ENCODE results near the gene CD274. TPM values are rescaled to one million over a fixed set of nuclear protein-coding genes. Genes with fewer than 3 reads are reported as not detected.

CD274 gene
- total and polyA plus RNA-seq, 10 of the 15 experiments (the other 5 are each of a cell fraction or from before 2014, with no cell fraction given), result 9.4 to 128 (median 24.6) TPM

- TF ChIP-seq SMC3 (IDR thresholded peaks at IDR 0.05; ENCODE audit: borderline replicate concordance, low read length) (peak; percentile 82), HDAC6 (IDR thresholded peaks at IDR 0.05; ENCODE audit: unreplicated experiment) (no peak), SIN3A (IDR thresholded peaks at IDR 0.05; ENCODE audit: low read depth, low read length) (no peak), CREM (IDR thresholded peaks at IDR 0.05; ENCODE audit: low read depth) (no peak), SMARCA5 (IDR thresholded peaks at IDR 0.05) (peak; percentile 49; the same call in 1 of the 2 replicates), RB1 (IDR thresholded peaks at IDR 0.05; ENCODE audit: borderline replicate concordance) (peak; percentile 47; the same call in 1 of the 2 replicates), FOS (IDR thresholded peaks at IDR 0.05; ENCODE audit: borderline replicate concordance, extremely low read depth, insufficient read length) (no peak)
These were observed 7.8 kb upstream of the CD274 start (continued) for GRCh38 chr9:5442400-5443011.

GRCh38 chr9:5443850-5444249, 6.5 kb upstream of the CD274 start:
- no peak for FAIRE-seq
- no peak for TF ChIP-seq NR2C1 (IDR thresholded peaks at IDR 0.05)
- no peak for TF ChIP-seq ASH2L (IDR thresholded peaks at IDR 0.05; ENCODE audit: borderline replicate concordance, low read depth)
- TF ChIP-seq, protein P1, sequence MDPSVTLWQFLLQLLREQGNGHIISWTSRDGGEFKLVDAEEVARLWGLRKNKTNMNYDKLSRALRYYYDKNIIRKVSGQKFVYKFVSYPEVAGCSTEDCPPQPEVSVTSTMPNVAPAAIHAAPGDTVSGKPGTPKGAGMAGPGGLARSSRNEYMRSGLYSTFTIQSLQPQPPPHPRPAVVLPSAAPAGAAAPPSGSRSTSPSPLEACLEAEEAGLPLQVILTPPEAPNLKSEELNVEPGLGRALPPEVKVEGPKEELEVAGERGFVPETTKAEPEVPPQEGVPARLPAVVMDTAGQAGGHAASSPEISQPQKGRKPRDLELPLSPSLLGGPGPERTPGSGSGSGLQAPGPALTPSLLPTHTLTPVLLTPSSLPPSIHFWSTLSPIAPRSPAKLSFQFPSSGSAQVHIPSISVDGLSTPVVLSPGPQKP (IDR thresholded peaks at IDR 0.05; ENCODE audit: low read depth, low read length), result no peak
- TF ChIP-seq RELA (IDR thresholded peaks at IDR 0.05; ENCODE audit: borderline replicate concordance, partially characterized antibody), result no peak
- no peak for TF ChIP-seq IKZF2 (IDR thresholded peaks at IDR 0.05)
- no peak for TF ChIP-seq TARDBP (IDR thresholded peaks at IDR 0.05; ENCODE audit: borderline replicate concordance)
- TF ChIP-seq, protein P2, sequence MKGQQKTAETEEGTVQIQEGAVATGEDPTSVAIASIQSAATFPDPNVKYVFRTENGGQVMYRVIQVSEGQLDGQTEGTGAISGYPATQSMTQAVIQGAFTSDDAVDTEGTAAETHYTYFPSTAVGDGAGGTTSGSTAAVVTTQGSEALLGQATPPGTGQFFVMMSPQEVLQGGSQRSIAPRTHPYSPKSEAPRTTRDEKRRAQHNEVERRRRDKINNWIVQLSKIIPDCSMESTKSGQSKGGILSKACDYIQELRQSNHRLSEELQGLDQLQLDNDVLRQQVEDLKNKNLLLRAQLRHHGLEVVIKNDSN (IDR thresholded peaks at IDR 0.05; ENCODE audit: borderline replicate concordance, extremely low read length, insufficient read depth, low read depth, low read length), result no peak
- no peak for TF ChIP-seq EGR1 (IDR thresholded peaks at IDR 0.05; ENCODE audit: borderline replicate concordance in 1 of 2, low read depth in 2 of 2, low read length in 2 of 2)
- TF ChIP-seq MTA2 (IDR thresholded peaks at IDR 0.05; ENCODE audit: low read depth), result no peak
- TF ChIP-seq USF2 (IDR thresholded peaks at IDR 0.05; ENCODE audit: borderline replicate concordance, low read depth, low read length), result no peak
- TF ChIP-seq SMAD1 (IDR thresholded peaks at IDR 0.05; ENCODE audit: low read depth, partially characterized antibody), result no peak
- no peak for TF ChIP-seq EP300 (IDR thresholded peaks at IDR 0.05; ENCODE audit: borderline replicate concordance in 1 of 2, control insufficient read depth in 1 of 2, low read depth in 2 of 2, low read length in 2 of 2)
- no peak for TF ChIP-seq ZNF622 (IDR thresholded peaks at IDR 0.05)

More at GRCh38 chr9:5443850-5444249, 6.5 kb upstream of the CD274 start:
- SMC1A ChIA-PET (ENCODE audit: uncharacterized antibody, unreplicated experiment), result interaction anchor here (0.6 to 9.7 kb wide), 19 partner anchors 14 to 457 kb away, joined by 3 to 187 read pairs (median 4); partner anchors contain the start of genes INSL6 and RIC1
- POLR2A ChIA-PET, result interaction anchor here (0.6 to 1.0 kb wide), 3 partner anchors 51 to 175 kb away, joined by 3 to 4 read pairs (median 3); no protein-coding TSS in a partner anchor
- H3K4me3 ChIP-seq, result no peak overlapping the region
- intact Hi-C loops (cut with micrococcal nuclease; ENCODE audit: unreplicated experiment), result loop anchor here (10.0 kb wide), 1 partner anchor 779 kb away; the partner anchor contains the start of genes PLPP6 and SPATA6L
- no peak overlapping the region for H3K4me2 ChIP-seq (ENCODE audit: control insufficient read depth, insufficient read depth)
- no peaks in the 10 kb centered on the region for H3K9me3 ChIP-seq (replicated peaks; ENCODE audit: control insufficient read depth, insufficient read depth, low read length)
- H3K4me1 ChIP-seq (ENCODE audit: control insufficient read depth, insufficient read depth, low read length), result peaks cover 30% of the 10 kb centered on the region
- no peaks in the 10 kb centered on the region for H3K36me3 ChIP-seq (ENCODE audit: control insufficient read depth in 2 of 2, insufficient read depth in 2 of 2, low read length in 1 of 2)
- H3K27me3 ChIP-seq (replicated peaks in 1 of 2; ENCODE audit: control insufficient read depth in 2 of 2, insufficient read depth in 2 of 2, low read length in 1 of 2), result no peaks in the 10 kb centered on the region
- CTCF ChIA-PET, result interaction anchor here (0.5 to 8.4 kb wide), 17 partner anchors 15 to 687 kb away, joined by 3 to 124 read pairs (median 4); no protein-coding TSS in a partner anchor
- no TSS peak for BruUV-seq (replicated peaks)
- DNase-seq (ENCODE audit: low read depth, low spot score) (no peak), ATAC-seq (no peak)
- H4K20me1 ChIP-seq (ENCODE audit: control insufficient read depth, insufficient read depth), result no peaks in the 10 kb centered on the region
- no peak overlapping the region for H3K27ac ChIP-seq (ENCODE audit: control insufficient read depth, insufficient read depth)
- RAD21 ChIA-PET (ENCODE audit: unreplicated experiment), result interaction anchor here (0.6 to 8.7 kb wide), 12 partner anchors 12 to 694 kb away, joined by 3 to 130 read pairs (median 6); partner anchors contain the start of gene PDCD1LG2
- no peak overlapping the region for H3K9ac ChIP-seq (ENCODE audit: control insufficient read depth, insufficient read depth, low read length)
- peaks cover 3% of the 10 kb centered on the region; the same call in 1 of the 2 replicates for H3K79me2 ChIP-seq (ENCODE audit: control insufficient read depth, insufficient read depth, low read length)
- H2AFZ ChIP-seq (ENCODE audit: control insufficient read depth, low read depth, low read length), result no peak overlapping the region
- 49% methylated on average over 2 of the region's 2 CpGs for WGBS (ENCODE audit: insufficient coverage, insufficient replicate concordance, low lambda C conversion rate, missing lambda C conversion rate)
- in situ Hi-C loops (cut with MboI), result loop anchor here (5.0 kb wide), 1 partner anchor 687 kb away; no protein-coding TSS in a partner anchor

All from GM12878 (cell line).